Umbilical cord (tissue), 2 donors: ENCODE measurements around the gene TTLL4. TPM values are rescaled to one million over a fixed set of nuclear protein-coding genes. Genes with fewer than 3 reads are reported as not detected.

Experiments used
- DNase-seq: peaks from one replicate; pipeline ENCODE4 v3.0.0-alpha.2; 2015; ENCODE audit warnings: low spot score
- total RNA-seq: library from RNA; depleted of rRNA; stranded (reverse); fragments of >200 nt; gene quantifications from one replicate; pipeline ENCODE4 v1.2.3, GENCODE V29; 2014; ENCODE audit warnings: low replicate concordance; ENCODE audit not compliant: insufficient read depth

The TTLL4 gene
- total RNA-seq, 1 donor from 2014 or later = 2.4 TPM

DNA sequence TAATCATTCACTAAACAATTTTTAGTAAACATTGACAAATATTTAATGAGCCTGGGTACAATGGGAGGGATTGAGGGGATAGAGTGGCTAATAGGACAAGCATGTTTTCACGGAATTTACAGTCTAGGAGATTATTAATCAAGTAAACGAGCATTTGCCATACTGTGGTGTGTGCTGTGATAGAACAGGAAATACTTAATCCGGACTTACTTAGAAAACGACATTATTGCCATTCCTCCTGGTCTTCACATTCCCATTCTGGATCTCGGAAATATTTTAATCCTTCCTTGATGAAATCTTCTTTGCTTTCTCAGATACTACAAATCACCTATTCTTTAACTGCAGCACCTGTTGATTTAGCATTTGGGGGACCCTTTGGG lies 905 bp downstream of the TTLL4 start:
- no peak for DNase-seq

- DNase-seq = no peak
Observed at GRCh38 chr2:218713922-218714321, 3.3 kb downstream of the TTLL4 start.

GRCh38 chr2:218716070-218716469 lies 5.4 kb downstream of the TTLL4 start:
- DNase-seq = no peak

GRCh38 chr2:218717262-218717661 lies 6.6 kb downstream of the TTLL4 start:
- no peak for DNase-seq

GRCh38 chr2:218718058-218718457 lies 7.4 kb downstream of the TTLL4 start:
- no peak for DNase-seq

DNA sequence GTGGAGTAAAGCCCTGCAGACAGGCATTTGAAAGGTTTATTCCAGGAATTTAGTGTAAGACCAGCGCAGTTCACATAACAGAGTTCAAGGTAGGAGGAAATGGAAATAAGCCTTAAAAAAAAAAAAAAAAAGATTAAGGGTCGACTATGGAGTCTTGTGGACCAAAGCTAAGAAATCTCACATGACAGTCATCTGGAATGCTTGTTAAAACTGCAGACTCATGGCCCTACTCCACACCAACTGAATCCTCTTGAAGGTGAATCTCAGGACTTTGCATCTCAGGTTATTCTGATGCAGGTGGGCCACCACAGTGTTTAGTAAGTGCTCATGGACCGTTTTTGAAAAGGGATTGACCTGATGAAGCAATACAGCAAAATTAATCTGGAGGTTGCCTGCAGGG lies 8.8 kb downstream of the TTLL4 start:
- DNase-seq = no peak

DNA sequence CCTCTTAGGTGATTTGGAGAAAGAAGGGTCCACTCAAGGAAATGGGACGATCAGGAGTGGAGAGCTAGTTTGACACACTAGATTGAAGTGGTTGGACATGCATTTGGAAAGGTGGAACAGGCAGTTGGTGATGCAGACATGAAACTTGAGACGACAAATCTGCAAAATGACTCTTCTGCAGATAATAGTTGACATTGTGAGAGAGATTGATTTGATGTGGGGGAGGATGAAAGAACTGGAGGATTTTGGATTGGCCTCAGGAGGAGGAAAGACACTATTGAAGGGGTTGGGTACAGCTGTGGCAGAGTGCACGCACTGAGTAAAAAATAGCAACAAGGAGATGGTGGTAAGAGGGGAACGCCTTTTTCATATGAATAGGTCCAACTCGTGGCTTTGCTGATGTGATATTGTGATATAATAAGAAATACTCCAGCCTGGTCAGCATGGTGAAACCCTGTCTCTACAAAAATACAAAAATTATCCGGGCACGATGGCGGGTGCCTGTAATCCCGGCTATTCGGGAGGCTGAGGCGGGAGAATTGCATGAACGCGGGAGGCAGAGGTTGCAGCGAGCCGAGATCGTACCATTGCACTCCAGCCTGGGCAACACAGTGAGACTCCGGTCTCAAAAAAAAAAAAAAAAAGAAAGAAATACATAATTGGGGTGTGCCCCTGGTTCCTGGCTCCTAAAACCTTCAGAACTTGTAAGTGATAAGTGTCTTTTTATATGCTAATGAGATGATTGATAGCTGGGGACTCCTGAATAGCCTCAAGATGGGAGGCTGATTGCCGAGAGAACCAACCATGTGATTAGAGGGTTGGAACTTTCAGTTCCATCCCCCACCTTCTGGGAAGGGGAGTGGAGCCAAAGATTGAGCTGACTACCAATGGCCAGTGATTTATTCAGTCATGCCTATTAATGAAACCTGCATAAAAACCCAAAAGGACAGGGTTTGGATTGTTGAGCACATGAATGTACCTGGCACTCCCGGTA lies 9.7 kb downstream of the TTLL4 start:
- no peak for DNase-seq

DNA sequence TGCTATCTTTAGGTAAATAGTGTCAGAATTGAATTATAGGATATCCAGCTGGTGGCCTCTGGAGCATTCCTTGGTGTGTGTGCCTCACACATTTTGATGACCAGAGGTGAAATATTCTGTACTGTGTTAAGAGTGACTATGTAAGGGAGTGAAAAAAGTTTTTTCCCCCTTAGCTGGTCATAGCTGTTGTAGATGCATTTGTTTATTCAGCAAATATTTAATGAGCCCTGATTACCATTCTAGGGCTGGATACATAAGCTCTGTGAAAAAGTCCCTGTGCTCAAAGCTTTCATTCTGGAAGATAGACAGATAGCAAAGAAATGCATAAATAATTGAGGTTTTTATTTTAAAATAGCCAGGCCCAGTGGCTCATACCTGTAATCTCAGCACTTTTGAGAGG lies 10.9 kb downstream of the TTLL4 start:
- no peak for DNase-seq

- DNase-seq = no peak
Observed at GRCh38 chr2:218721934-218722333, 11.3 kb downstream of the TTLL4 start.

- peak; percentile 43 for DNase-seq
Observed at GRCh38 chr2:218722419-218722818, 11.8 kb downstream of the TTLL4 start.

DNA sequence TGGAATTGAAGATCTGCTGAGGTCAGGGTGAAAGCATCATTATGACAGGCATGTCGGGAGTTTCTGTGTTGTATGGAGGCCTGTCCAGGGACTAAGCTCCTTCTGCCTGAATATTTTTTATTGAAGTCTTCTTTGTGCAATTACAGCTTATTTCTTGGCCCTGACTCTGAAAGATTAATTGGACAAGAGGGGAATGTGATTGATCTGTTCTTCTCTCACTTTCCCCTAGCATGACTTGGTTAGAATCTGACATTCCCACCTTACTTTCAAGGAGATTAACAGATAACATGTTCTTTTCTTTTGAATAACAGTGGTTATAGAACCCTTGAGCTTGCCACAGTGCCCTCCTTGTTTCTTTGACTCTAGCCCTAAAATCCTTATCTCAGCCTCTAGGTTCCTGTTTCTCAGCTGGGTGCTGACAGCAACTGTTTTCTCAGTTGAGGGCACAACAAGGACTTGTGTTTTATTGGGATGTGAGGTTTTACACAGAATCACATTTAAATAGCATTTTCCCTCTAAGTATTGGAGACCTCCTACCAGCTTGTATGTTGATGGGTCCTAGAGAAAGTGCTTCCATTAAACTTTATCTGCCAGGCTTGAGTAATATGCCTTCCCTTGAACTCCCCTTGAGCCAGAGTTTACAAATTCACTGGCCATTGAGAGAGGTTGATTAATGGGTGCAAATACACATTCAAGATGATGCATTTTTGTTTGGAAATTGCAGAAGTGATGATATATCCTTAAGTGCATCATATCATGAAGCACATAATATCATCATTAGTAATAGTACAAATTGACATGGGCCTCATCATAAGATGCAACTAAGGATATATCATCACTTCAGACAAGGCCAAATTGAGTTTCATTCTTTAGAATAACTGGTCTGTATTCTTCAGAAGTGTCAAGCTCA lies 12.5 kb downstream of the TTLL4 start:
- DNase-seq = no peak

GRCh38 chr2:218726004-218726574 lies 15.5 kb downstream of the TTLL4 start:
- no peak for DNase-seq

DNA sequence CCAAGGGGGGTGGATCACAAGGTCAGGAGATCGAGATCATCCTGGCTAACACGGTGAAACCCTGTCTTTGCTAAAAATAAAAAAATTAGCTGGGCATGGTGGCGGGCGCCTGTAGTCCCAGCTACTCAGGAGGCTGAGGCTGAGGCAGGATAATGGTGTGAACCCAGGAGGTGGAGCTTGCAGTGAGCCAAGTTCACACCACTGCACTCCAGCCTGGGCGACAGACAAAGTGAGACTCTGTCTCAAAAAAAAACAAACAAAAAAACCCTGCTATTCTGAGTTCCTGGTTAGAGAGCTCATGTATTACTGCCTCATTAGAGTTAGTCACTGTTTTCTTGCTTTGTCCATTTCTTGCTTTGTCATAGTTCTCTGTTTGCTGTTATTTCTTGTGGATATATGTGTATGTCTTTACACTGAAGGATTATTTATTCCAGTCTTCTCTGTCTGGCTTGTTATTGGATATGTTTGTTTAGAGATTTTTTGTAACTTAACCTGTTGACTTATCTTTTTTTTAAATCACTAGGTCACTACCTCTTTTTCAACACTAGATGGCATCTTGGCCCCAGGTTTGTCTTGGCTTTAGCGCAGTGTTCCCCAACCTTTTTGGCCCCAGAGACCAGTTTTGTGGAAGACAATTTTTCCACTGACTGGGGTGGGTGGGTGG lies 17.0 kb downstream of the TTLL4 start:
- DNase-seq = no peak

- DNase-seq = no peak
Observed at GRCh38 chr2:218729640-218730039, 19.0 kb downstream of the TTLL4 start.

DNA sequence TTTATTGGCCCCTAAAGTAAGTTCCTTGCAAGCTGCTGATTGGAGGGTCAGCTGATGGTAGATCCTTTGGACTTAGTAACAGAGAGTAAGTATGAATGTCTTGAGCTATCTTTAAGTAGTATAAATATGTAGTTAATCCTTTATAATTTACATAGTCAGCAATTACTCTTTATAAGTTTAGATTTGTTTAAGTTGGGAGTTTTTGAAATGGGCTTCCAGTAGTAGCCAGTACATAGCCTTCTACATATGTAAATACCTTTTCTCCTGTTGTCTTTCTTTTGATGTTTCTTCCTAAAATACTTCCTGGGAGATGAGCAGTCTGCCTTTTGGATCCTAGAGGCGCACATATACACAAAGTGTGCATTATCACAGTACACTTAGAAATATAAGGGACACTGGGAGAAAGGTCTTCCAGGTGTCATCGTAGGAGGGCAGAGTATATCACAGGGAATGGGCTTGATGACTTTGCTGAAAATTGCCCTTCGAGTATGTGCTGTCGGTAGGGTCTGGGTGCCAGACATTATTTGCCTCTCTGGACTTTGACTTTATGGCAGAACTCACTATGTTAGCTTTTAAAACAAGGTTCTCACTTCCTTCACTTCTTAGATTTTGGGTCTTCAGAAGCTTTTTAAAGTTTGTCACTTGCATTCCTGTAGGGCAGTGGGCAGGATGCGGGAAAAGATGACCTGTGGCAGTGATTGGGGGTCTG lies 21.6 kb downstream of the TTLL4 start:
- no peak for DNase-seq

- DNase-seq = no peak
Observed at GRCh38 chr2:218732761-218733158, 22.1 kb downstream of the TTLL4 start.

- no peak for DNase-seq
Observed at GRCh38 chr2:218733171-218734021, 22.8 kb downstream of the TTLL4 start.

- DNase-seq = no peak
Observed at GRCh38 chr2:218734190-218734975, 23.7 kb downstream of the TTLL4 start.

- DNase-seq = peak; percentile 29
Observed at GRCh38 chr2:218736531-218736930, 25.9 kb downstream of the TTLL4 start.
